K562 (cell line): Measurements from ENCODE around the gene PLEKHO2. TPM values are rescaled to one million over a fixed set of nuclear protein-coding genes. Genes with fewer than 3 reads are reported as not detected.

ENCODE experiments used
- CHD7 ChIP-seq: fragments of 200-600 bp; sonication (generic); IDR thresholded peaks from one replicate; pipeline ENCODE4 v1.6.1; 2012; ENCODE audit warnings: mild to moderate bottlenecking, low read depth, low read length, inconsistent platforms
- CXXC5 ChIP-seq: fragments of 250-450 bp; sonication (Bioruptor Pico); IDR thresholded peaks from 2 replicates; pipeline ENCODE4 v1.8.0; 2022; ENCODE audit warnings: inconsistent platforms, mild to moderate bottlenecking, moderate library complexity
- DEAF1 ChIP-seq: fragments of 450-650 bp; formaldehyde crosslinking; IDR thresholded peaks from 2 replicates; pipeline ENCODE4 v1.4.0; 2020; ENCODE audit warnings: mild to moderate bottlenecking, moderate library complexity
- HLTF ChIP-seq: fragments of 450-650 bp; IDR thresholded peaks from 2 replicates; pipeline ENCODE4 v1.6.1; 2016
- ILK ChIP-seq: fragments of 450-650 bp; IDR thresholded peaks from 2 replicates; pipeline ENCODE4 v1.6.1; 2016; ENCODE audit warnings: missing genetic modification characterization, low read depth, mild to moderate bottlenecking, missing compliant biosample characterization, moderate library complexity, borderline replicate concordance
- MIER1 ChIP-seq: fragments of 450-650 bp; IDR thresholded peaks from 2 replicates; pipeline ENCODE4 v1.6.1; 2016; ENCODE audit warnings: antibody characterized with exemption, mild to moderate bottlenecking, low read depth
- PHB ChIP-seq: fragments of 250-450 bp; sonication (Bioruptor Pico); IDR thresholded peaks from 2 replicates; pipeline ENCODE4 v1.5.0; 2021
- RB1 ChIP-seq: fragments of 450-650 bp; IDR thresholded peaks from 2 replicates; pipeline ENCODE4 v1.6.1; 2017; ENCODE audit warnings: low read depth, mild to moderate bottlenecking
- THRAP3 ChIP-seq: fragments of 450-650 bp; IDR thresholded peaks from 2 replicates; pipeline ENCODE4 v1.6.1; 2016; ENCODE audit warnings: mild to moderate bottlenecking, inconsistent platforms, borderline replicate concordance
- YY1 ChIP-seq, 3 experiments: IDR thresholded peaks; 2 replicates each; pipeline ENCODE4 v1.6.1; 2011; ENCODE audit warnings: low read length in 2 of 3, mild to moderate bottlenecking in 2 of 3, moderate library complexity in 2 of 3, borderline replicate concordance in 1 of 3, control low read depth in 1 of 3, low read depth in 1 of 3; ENCODE audit not compliant: insufficient read depth in 3 of 3, insufficient replicate concordance in 2 of 3, control insufficient read depth in 1 of 3, insufficient read length in 1 of 3; ENCODE audit errors: extremely low read depth in 1 of 3
- ZNF639 ChIP-seq, 2 experiments: fragments of 200-800 bp in 1 of 2; sonication (Bioruptor generic) in 1 of 2; sonication (generic) in 1 of 2; formaldehyde crosslinking in 1 of 2; IDR thresholded peaks in 1 of 2; conservative IDR thresholded peaks in 1 of 2; 2 replicates each; pipeline versions ENCODE4 v1.5.0 to v1.6.1; 2016 to 2020; ENCODE audit warnings: missing compliant biosample characterization in 1 of 2, missing genetic modification characterization in 1 of 2, missing genetic modification reagents in 1 of 2
- polyA plus RNA-seq, 8 experiments: library from polyadenylated mRNA; depleted of rRNA in 4 of 8; stranded (reverse) in 5 of 8; unstranded in 3 of 8; fragments of >200 nt; fragmentation: Nextera tagmentation in 2 of 8; fragmentation: Illumina TruSeq in 1 of 8; extraction: Ambion mirVana in 2 of 8; extraction: Trizol in 1 of 8; gene quantifications; 2 replicates each; pipeline versions ENCODE4 v1.2.1 to v1.2.3, GENCODE V29; 2011 to 2014; ENCODE audit warnings: inconsistent platforms in 1 of 8, missing spikeins in 1 of 8
- total RNA-seq, 7 experiments: library from RNA; depleted of rRNA in 6 of 7; stranded (reverse); fragments of >200 nt in 6 of 7; fragmentation: Illumina TruSeq in 2 of 7; extraction: Trizol in 2 of 7; gene quantifications; 2 replicates each; pipeline versions ENCODE4 v1.2.1 to v1.2.3, GENCODE V29; 2011 to 2021; ENCODE audit warnings: low replicate concordance in 1 of 7

PLEKHO2 gene
- total and polyA plus RNA-seq, 9 of the 15 experiments (the other 6 are each of a cell fraction or from before 2014, with no cell fraction given), result 0.24 to 8.8 (median 5.5) TPM

GRCh38 chr15:64905119-64905831 is 63.6 kb downstream of the PLEKHO2 start (continued):
- TF ChIP-seq ZNF639 (CRISPR knock-in tag; conservative IDR thresholded peaks at IDR 0.05 in 1 of 2, IDR thresholded peaks at IDR 0.05 in 1 of 2), result no peak
- TF ChIP-seq CHD7, result peak; percentile 95
- TF ChIP-seq DEAF1 (CRISPR knock-in tag), result peak; percentile 47; the same call in 1 of the 2 replicates
- TF ChIP-seq CXXC5 (CRISPR knock-in tag), result no peak
- peak; percentile 35; the same call in 1 of the 2 replicates for TF ChIP-seq RB1
- no peak for TF ChIP-seq MIER1
- no peak for TF ChIP-seq PHB (CRISPR knock-in tag)
- no peak for TF ChIP-seq THRAP3
- 0 out of 2 replicates have a peak, but pooled peaks have one; percentile 22 for TF ChIP-seq HLTF
- TF ChIP-seq ILK (tag), result no peak
- peak in 2 of 3 experiments; percentile 54 to 65 for TF ChIP-seq YY1 (IDR thresholded peaks at IDR 0.05; ENCODE audit: borderline replicate concordance in 1 of 3, control insufficient read depth in 1 of 3, extremely low read depth in 1 of 3, insufficient read depth in 3 of 3, insufficient read length in 1 of 3, insufficient replicate concordance in 2 of 3, low read depth in 1 of 3, low read length in 2 of 3)
